ENCODE data around the gene RABAC1. TPM values are rescaled to one million over a fixed set of nuclear protein-coding genes. Genes with fewer than 3 reads are reported as not detected.

RABAC1 gene
- total and polyA plus RNA-seq, 4 donors = 87.9 to 291 (median 263) TPM

GRCh38 chr19:41930926-41931592, 28.1 kb downstream of the RABAC1 start:
- no peak for ATAC-seq (ENCODE audit: insufficient read depth, low FRiP score)
- Histone ChIP-seq H3K9me3 (ENCODE audit: control insufficient read depth in 4 of 4, insufficient read depth in 3 of 4, low read length in 3 of 4) (peaks cover 0 to 3% (median 0%) of the 10 kb centered on the region in 4 donors), H3K4me3 (no peak overlapping the region), H3K27me3 (ENCODE audit: control insufficient read depth in 3 of 3, insufficient read depth in 3 of 3, low read length in 2 of 3) (peaks cover 0 to 86% (median 76%) of the 10 kb centered on the region in 3 donors), H3K27ac (ENCODE audit: low read depth in 1 of 2, low read length in 1 of 2) (no peak overlapping the region), H3K4me1 (ENCODE audit: control insufficient read depth in 5 of 5, insufficient read depth in 5 of 5, low read length in 5 of 5) (peaks cover 0 to 6% (median 2%) of the 10 kb centered on the region in 5 donors), H3K36me3 (ENCODE audit: control insufficient read depth in 4 of 4, insufficient read depth in 4 of 4, low read length in 4 of 4) (no peaks in the 10 kb centered on the region), H3K9ac (ENCODE audit: insufficient read depth in 1 of 2, low read length in 2 of 2) (no peak overlapping the region)
- no peak for DNase-seq
- 14 to 16% methylated on average over 17 of the region's 17 CpGs for WGBS, 2 donors
- no peak for TF ChIP-seq CTCF (IDR thresholded peaks at IDR 0.05; ENCODE audit: control extremely low read depth, extremely low read depth)

- no peak for ATAC-seq (ENCODE audit: insufficient read depth, low FRiP score)
- TF ChIP-seq CTCF (IDR thresholded peaks at IDR 0.05; ENCODE audit: control extremely low read depth, extremely low read depth) = no peak
- DNase-seq = no peak
- no peak overlapping the region for H3K4me3 ChIP-seq
- H3K9me3 ChIP-seq (ENCODE audit: control insufficient read depth in 4 of 4, insufficient read depth in 3 of 4, low read length in 3 of 4) = peaks cover 0 to 5% (median 0%) of the 10 kb centered on the region in 4 donors
- H3K27ac ChIP-seq (ENCODE audit: low read depth in 1 of 2, low read length in 1 of 2) = no peak overlapping the region
- H3K4me1 ChIP-seq (ENCODE audit: control insufficient read depth in 5 of 5, insufficient read depth in 5 of 5, low read length in 5 of 5) = peaks cover 0 to 6% (median 2%) of the 10 kb centered on the region in 5 donors
- 11 to 26% methylated on average over 7 of the region's 7 CpGs for WGBS, 2 donors
- no peaks in the 10 kb centered on the region for H3K36me3 ChIP-seq (ENCODE audit: control insufficient read depth in 4 of 4, insufficient read depth in 4 of 4, low read length in 4 of 4)
- peaks cover 0 to 89% (median 79%) of the 10 kb centered on the region in 3 donors for H3K27me3 ChIP-seq (ENCODE audit: control insufficient read depth in 3 of 3, insufficient read depth in 3 of 3, low read length in 2 of 3)
- no peak overlapping the region for H3K9ac ChIP-seq (ENCODE audit: insufficient read depth in 1 of 2, low read length in 2 of 2)
These were observed 28.8 kb downstream of the RABAC1 start for GRCh38 chr19:41930322-41930722.

DNA sequence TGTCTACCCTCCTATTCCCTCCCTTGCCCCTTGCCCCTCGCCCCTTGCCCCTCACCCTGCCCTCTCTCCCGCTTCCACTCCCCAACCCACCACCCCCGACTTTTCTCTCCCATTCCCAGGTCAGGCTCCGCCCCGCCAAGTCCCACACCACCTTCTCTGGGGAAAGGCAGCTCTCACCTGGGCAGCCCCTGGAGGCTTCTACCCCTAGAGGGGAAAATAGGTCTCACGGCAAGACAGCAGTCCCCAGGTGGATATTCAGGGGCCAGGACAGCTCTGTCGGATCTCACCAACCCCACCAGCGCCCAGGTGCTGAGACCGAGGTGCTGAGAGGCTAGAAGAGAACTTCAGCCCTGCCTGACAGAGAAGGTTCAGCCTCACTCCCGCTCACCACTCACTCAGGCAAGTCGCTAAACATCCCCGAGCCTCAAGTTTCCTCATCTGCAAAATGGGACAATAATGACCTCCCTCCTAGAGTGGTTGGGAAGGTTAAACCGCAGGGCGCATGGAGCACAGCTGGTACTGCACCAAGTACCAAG, 29.5 kb downstream of the RABAC1 start:
- Histone ChIP-seq H3K27ac (ENCODE audit: low read depth in 1 of 2, low read length in 1 of 2) (no peak overlapping the region), H3K4me3 (no peak overlapping the region), H3K9ac (ENCODE audit: insufficient read depth in 1 of 2, low read length in 2 of 2) (no peak overlapping the region), H3K27me3 (ENCODE audit: control insufficient read depth in 3 of 3, insufficient read depth in 3 of 3, low read length in 2 of 3) (peaks cover 0 to 91% (median 79%) of the 10 kb centered on the region in 3 donors), H3K9me3 (ENCODE audit: control insufficient read depth in 4 of 4, insufficient read depth in 3 of 4, low read length in 3 of 4) (peaks cover 0 to 5% (median 0%) of the 10 kb centered on the region in 4 donors), H3K4me1 (ENCODE audit: control insufficient read depth in 5 of 5, insufficient read depth in 5 of 5, low read length in 5 of 5) (peaks cover 0 to 6% (median 2%) of the 10 kb centered on the region in 5 donors), H3K36me3 (ENCODE audit: control insufficient read depth in 4 of 4, insufficient read depth in 4 of 4, low read length in 4 of 4) (no peaks in the 10 kb centered on the region)
- WGBS, 2 donors = 34 to 43% methylated on average over 14 of the region's 14 CpGs
- no peak for DNase-seq
- TF ChIP-seq CTCF (IDR thresholded peaks at IDR 0.05; ENCODE audit: control extremely low read depth, extremely low read depth) = no peak
- ATAC-seq (ENCODE audit: insufficient read depth, low FRiP score) = no peak
